ENCODE results near the gene ZHX3.
"Not testable (repeated sequence)": the region's sequence is repeated elsewhere in the genome, so short reads cannot be mapped to it uniquely, and the experiment has no call there.

ZHX3 gene

GRCh38 chr20:41247523-41248367 is 69.8 kb downstream of the ZHX3 start:
- DNase-seq (ENCODE audit: low read depth): no peak
- TF ChIP-seq CTCF (IDR thresholded peaks at IDR 0.05; ENCODE audit: control insufficient read depth, insufficient read depth, low read depth, low read length, missing control alignments): no peak
- H3K4me3 ChIP-seq (ENCODE audit: control insufficient read depth, low read depth, low read length): no peak overlapping the region

- DNase-seq (ENCODE audit: low read depth): no peak
- no peak overlapping the region for H3K4me3 ChIP-seq (ENCODE audit: control insufficient read depth, low read depth, low read length)
- TF ChIP-seq CTCF (IDR thresholded peaks at IDR 0.05; ENCODE audit: control insufficient read depth, insufficient read depth, low read depth, low read length, missing control alignments): no peak
Measured at GRCh38 chr20:41245086-41245707, 72.3 kb downstream of the ZHX3 start.

GRCh38 chr20:41242807-41243206 is 74.7 kb downstream of the ZHX3 start:
- no peak for TF ChIP-seq CTCF (IDR thresholded peaks at IDR 0.05; ENCODE audit: control insufficient read depth, insufficient read depth, low read depth, low read length, missing control alignments)
- no peak overlapping the region for H3K4me3 ChIP-seq (ENCODE audit: control insufficient read depth, low read depth, low read length)
- no peak for DNase-seq (ENCODE audit: low read depth)

- no peak overlapping the region for H3K4me3 ChIP-seq (ENCODE audit: control insufficient read depth, low read depth, low read length)
- no peak for TF ChIP-seq CTCF (IDR thresholded peaks at IDR 0.05; ENCODE audit: control insufficient read depth, insufficient read depth, low read depth, low read length, missing control alignments)
- DNase-seq (ENCODE audit: low read depth): no peak
Measured at GRCh38 chr20:41242352-41242751, 75.2 kb downstream of the ZHX3 start.

GRCh38 chr20:41237233-41237632 is 80.3 kb downstream of the ZHX3 start:
- not testable (repeated sequence) for DNase-seq (ENCODE audit: low read depth); H3K4me3 ChIP-seq (ENCODE audit: control insufficient read depth, low read depth, low read length)

GRCh38 chr20:41236818-41237217 is 80.7 kb downstream of the ZHX3 start:
- H3K4me3 ChIP-seq (ENCODE audit: control insufficient read depth, low read depth, low read length); DNase-seq (ENCODE audit: low read depth): not testable (repeated sequence)

- no peak overlapping the region for H3K4me3 ChIP-seq (ENCODE audit: control insufficient read depth, low read depth, low read length)
- no peak for DNase-seq (ENCODE audit: low read depth)
- TF ChIP-seq CTCF (IDR thresholded peaks at IDR 0.05; ENCODE audit: control insufficient read depth, insufficient read depth, low read depth, low read length, missing control alignments): no peak
Measured at GRCh38 chr20:41234546-41234945, 83.0 kb downstream of the ZHX3 start.

All from AG09309 (cell line).